Activated CD4-positive, alpha-beta T cell treated with anti-CD3 and anti-CD28 coated beads for 36 hours (primary cell): Measurements from ENCODE around the gene TSKS. TPM values are rescaled to one million over a fixed set of nuclear protein-coding genes. Genes with fewer than 3 reads are reported as not detected.
A peak's percentile ranks its signal among the peaks of the same experiment; 100 is the strongest.
"Not testable (repeated sequence)": the region's sequence is repeated elsewhere in the genome, so short reads cannot be mapped to it uniquely, and the experiment has no call there.

Source experiments
- ATAC-seq: fragments of 200-7000 bp; cut with Tn5 transposase; one replicate; pipeline ENCODE4 v1.10.0; 2021; ENCODE audit warnings: mild to moderate bottlenecking, moderate library complexity
- CTCF ChIA-PET: fragments of 350-600 bp; sonication (Branson Sonifier 250); formaldehyde crosslinking; loops from one replicate; lab custom pipeline; 2021; ENCODE audit warnings: antibody characterized with exemption; lab: Charles Lee
- POLR2A ChIA-PET: fragments of 350-600 bp; sonication (Branson Sonifier 250); formaldehyde crosslinking; loops from one replicate; lab custom pipeline; 2021; ENCODE audit warnings: antibody characterized with exemption, inconsistent platforms; lab: Charles Lee
- DNase-seq: peaks from one replicate; pipeline ENCODE4 v3.0.0-alpha.2; 2020
- H3K27ac Mint-ChIP-seq: one replicate; pipeline ENCODE4 v1.8.0; 2021; ENCODE audit warnings: mixed read lengths
- H3K27me3 Mint-ChIP-seq: one replicate; pipeline ENCODE4 v1.8.0; 2021; ENCODE audit warnings: mixed read lengths
- H3K36me3 Mint-ChIP-seq: one replicate; pipeline ENCODE4 v1.8.0; 2021; ENCODE audit warnings: low read depth, mixed read lengths
- H3K4me1 Mint-ChIP-seq: one replicate; pipeline ENCODE4 v1.8.0; 2021; ENCODE audit warnings: mixed read lengths
- H3K4me3 Mint-ChIP-seq: one replicate; pipeline ENCODE4 v1.8.0; 2021; ENCODE audit warnings: mild to moderate bottlenecking, moderate library complexity, mixed read lengths
- H3K9me3 Mint-ChIP-seq: one replicate; pipeline ENCODE4 v1.8.0; 2021; ENCODE audit warnings: low read depth, mixed read lengths
- intact Hi-C, 2 experiments: fragments of 100-400 bp; cut with DNase I in 1 of 2; cut with micrococcal nuclease in 1 of 2; formaldehyde crosslinking; loops; one replicate each; pipeline versions ENCODE4 v1.14.2 to v1.15.1; 2022 to 2024; cut with DNase I, micrococcal nuclease
- total RNA-seq, 2 experiments: library from RNA; stranded (reverse); gene quantifications; one replicate each; pipeline ENCODE4 v1.2.3, GENCODE V29; 2021

TSKS gene
- total RNA-seq, 2 experiments from 2014 or later, result 1.9 to 2.1 TPM

GRCh38 chr19:49739933-49740332 is 23.2 kb downstream of the TSKS start:
- CTCF ChIA-PET, result no interaction called here
- no peaks in the 10 kb centered on the region for H3K9me3 Mint-ChIP-seq
- no peak overlapping the region for H3K27ac Mint-ChIP-seq
- intact Hi-C loops, result no loop called here
- no peaks in the 10 kb centered on the region for H3K27me3 Mint-ChIP-seq
- POLR2A ChIA-PET, result no interaction called here
- no peak for DNase-seq
- H3K36me3 Mint-ChIP-seq, result no peaks in the 10 kb centered on the region
- no peaks in the 10 kb centered on the region for H3K4me1 Mint-ChIP-seq
- ATAC-seq, result no peak
- no peak overlapping the region for H3K4me3 Mint-ChIP-seq

- Mint-ChIP-seq H3K4me3 (no peak overlapping the region), H3K27me3 (no peaks in the 10 kb centered on the region), H3K27ac (no peak overlapping the region), H3K36me3 (no peaks in the 10 kb centered on the region), H3K9me3 (no peaks in the 10 kb centered on the region), H3K4me1 (no peaks in the 10 kb centered on the region)
- ATAC-seq (no peak), DNase-seq (no peak)
- ChIA-PET CTCF (no interaction called here), POLR2A (no interaction called here)
- intact Hi-C loops, result no loop called here
These were observed 24.0 kb downstream of the TSKS start for GRCh38 chr19:49739098-49739497.

- Mint-ChIP-seq H3K27me3 (no peaks in the 10 kb centered on the region), H3K36me3 (no peaks in the 10 kb centered on the region), H3K4me1 (no peaks in the 10 kb centered on the region), H3K4me3 (no peak overlapping the region), H3K27ac (no peak overlapping the region), H3K9me3 (no peaks in the 10 kb centered on the region)
- ChIA-PET POLR2A (no interaction called here), CTCF (no interaction called here)
- intact Hi-C loops, result no loop called here
- ATAC-seq (no peak), DNase-seq (no peak)
These were observed 24.8 kb downstream of the TSKS start for GRCh38 chr19:49738268-49738667.

GRCh38 chr19:49730166-49730565 is 32.9 kb downstream of the TSKS start:
- DNase-seq (no peak), ATAC-seq (no peak)
- Mint-ChIP-seq H3K27ac (no peak overlapping the region), H3K36me3 (peaks cover 5% of the 10 kb centered on the region), H3K4me1 (no peaks in the 10 kb centered on the region), H3K4me3 (no peak overlapping the region), H3K27me3 (no peaks in the 10 kb centered on the region), H3K9me3 (no peaks in the 10 kb centered on the region)
- CTCF ChIA-PET, result interaction anchor here (1.2 to 2.3 kb wide), 2 partner anchors 13 to 30 kb away, joined by 3 to 6 read pairs; no protein-coding TSS in a partner anchor
- intact Hi-C loops, result no loop called here
- POLR2A ChIA-PET, result no interaction called here

GRCh38 chr19:49727217-49728030 is 35.7 kb downstream of the TSKS start:
- ChIA-PET CTCF (interaction anchor here (0.6 to 1.0 kb wide), 2 partner anchors 10 to 28 kb away, joined by 3 read pairs; no protein-coding TSS in a partner anchor), POLR2A (no interaction called here)
- intact Hi-C loops, result no loop called here
- no peak overlapping the region for H3K4me3 Mint-ChIP-seq
- no peaks in the 10 kb centered on the region for H3K27me3 Mint-ChIP-seq
- H3K36me3 Mint-ChIP-seq, result peaks cover 5% of the 10 kb centered on the region
- ATAC-seq (no peak), DNase-seq (no peak)
- no peak overlapping the region for H3K27ac Mint-ChIP-seq
- H3K4me1 Mint-ChIP-seq, result no peaks in the 10 kb centered on the region
- H3K9me3 Mint-ChIP-seq, result no peaks in the 10 kb centered on the region

- H3K4me1 Mint-ChIP-seq, H3K9me3 Mint-ChIP-seq, H3K27me3 Mint-ChIP-seq, intact Hi-C loops, H3K36me3 Mint-ChIP-seq, DNase-seq, H3K27ac Mint-ChIP-seq, ATAC-seq, POLR2A ChIA-PET, CTCF ChIA-PET, H3K4me3 Mint-ChIP-seq: not testable (repeated sequence)
These were observed 43.7 kb downstream of the TSKS start for GRCh38 chr19:49719420-49719819.

GRCh38 chr19:49718991-49719390 is 44.1 kb downstream of the TSKS start:
- ATAC-seq (no peak), DNase-seq (no peak)
- Mint-ChIP-seq H3K4me1 (peaks cover 10% of the 10 kb centered on the region), H3K36me3 (no peaks in the 10 kb centered on the region), H3K4me3 (no peak overlapping the region), H3K27me3 (no peaks in the 10 kb centered on the region), H3K9me3 (no peaks in the 10 kb centered on the region), H3K27ac (no peak overlapping the region)
- intact Hi-C loops, result no loop called here
- POLR2A ChIA-PET, result no interaction called here
- CTCF ChIA-PET, result interaction anchor here (1.2 to 1.4 kb wide), 2 partner anchors 17 to 39 kb away, joined by 3 to 7 read pairs; no protein-coding TSS in a partner anchor

GRCh38 chr19:49718511-49718910 is 44.6 kb downstream of the TSKS start:
- H3K9me3 Mint-ChIP-seq, result no peaks in the 10 kb centered on the region
- intact Hi-C loops, result no loop called here
- no peak for DNase-seq
- peak overlapping the region; percentile 26 for H3K4me3 Mint-ChIP-seq
- no peaks in the 10 kb centered on the region for H3K27me3 Mint-ChIP-seq
- ChIA-PET CTCF (interaction anchor here (1.0 to 1.7 kb wide), 4 partner anchors 18 to 132 kb away, joined by 3 to 7 read pairs (median 4); no protein-coding TSS in a partner anchor), POLR2A (interaction anchor here (0.8 kb wide), 1 partner anchor 48 kb away, joined by 5 read pairs; the partner anchor contains the start of gene AP2A1)
- no peaks in the 10 kb centered on the region for H3K36me3 Mint-ChIP-seq
- ATAC-seq, result no peak
- H3K4me1 Mint-ChIP-seq, result peaks cover 10% of the 10 kb centered on the region
- peak overlapping the region; percentile 25 for H3K27ac Mint-ChIP-seq

- ATAC-seq (no peak), DNase-seq (no peak)
- ChIA-PET CTCF (interaction anchor here (0.6 to 2.2 kb wide), 6 partner anchors 14 to 995 kb away, joined by 3 to 9 read pairs (median 4); partner anchors contain the start of gene CPT1C), POLR2A (interaction anchor here (0.8 kb wide), 1 partner anchor 50 kb away, joined by 3 read pairs; no protein-coding TSS in a partner anchor)
- H3K27ac Mint-ChIP-seq, result no peak overlapping the region
- no peaks in the 10 kb centered on the region for H3K36me3 Mint-ChIP-seq
- no peaks in the 10 kb centered on the region for H3K27me3 Mint-ChIP-seq
- no peak overlapping the region for H3K4me3 Mint-ChIP-seq
- peaks cover 10% of the 10 kb centered on the region for H3K4me1 Mint-ChIP-seq
- H3K9me3 Mint-ChIP-seq, result no peaks in the 10 kb centered on the region
- intact Hi-C loops, result loop anchor here in 1 of 2 experiments (2.0 kb wide), 1 partner anchor 51 kb away; the partner anchor contains the start of gene AP2A1
These were observed 47.0 kb downstream of the TSKS start for GRCh38 chr19:49716154-49716553.

GRCh38 chr19:49713236-49713845 is 49.8 kb downstream of the TSKS start:
- Mint-ChIP-seq H3K36me3 (no peaks in the 10 kb centered on the region), H3K4me3 (no peak overlapping the region), H3K27me3 (no peaks in the 10 kb centered on the region), H3K4me1 (peaks cover 10% of the 10 kb centered on the region), H3K27ac (no peak overlapping the region), H3K9me3 (no peaks in the 10 kb centered on the region)
- ChIA-PET POLR2A (no interaction called here), CTCF (no interaction called here)
- ATAC-seq (no peak), DNase-seq (no peak)
- intact Hi-C loops, result no loop called here

GRCh38 chr19:49712397-49712859 is 50.7 kb downstream of the TSKS start:
- H3K36me3 Mint-ChIP-seq, result no peaks in the 10 kb centered on the region
- H3K27ac Mint-ChIP-seq, result no peak overlapping the region
- ChIA-PET POLR2A (no interaction called here), CTCF (no interaction called here)
- no peak overlapping the region for H3K4me3 Mint-ChIP-seq
- intact Hi-C loops, result no loop called here
- H3K9me3 Mint-ChIP-seq, result no peaks in the 10 kb centered on the region
- no peak for DNase-seq
- no peak for ATAC-seq
- H3K27me3 Mint-ChIP-seq, result no peaks in the 10 kb centered on the region
- H3K4me1 Mint-ChIP-seq, result peaks cover 6% of the 10 kb centered on the region
